ENCODE measurements around the gene ARID4B.

DNA sequence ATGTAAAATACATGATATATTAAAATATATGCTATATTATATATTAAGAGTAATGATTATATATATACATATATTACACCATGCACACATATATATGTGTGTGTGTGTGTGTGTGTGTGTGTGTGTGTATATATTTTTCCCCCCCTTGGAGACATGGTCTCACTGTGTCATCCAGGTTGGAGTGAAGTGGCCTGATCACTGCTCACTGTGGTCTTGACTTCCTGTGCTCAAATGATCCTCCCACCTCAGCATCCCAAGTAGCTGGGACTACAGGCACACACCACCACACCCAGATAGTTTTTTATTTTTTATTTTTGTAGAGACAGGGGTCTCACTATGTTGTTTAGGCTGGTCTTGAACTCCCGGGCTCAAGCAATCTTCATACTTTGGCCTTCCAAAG lies 112.5 kb downstream of the ARID4B start:
- no peak for TF ChIP-seq EP300 (conservative IDR thresholded peaks at IDR 0.05; ENCODE audit: poor library complexity, severe bottlenecking)
- TF ChIP-seq, protein P1, sequence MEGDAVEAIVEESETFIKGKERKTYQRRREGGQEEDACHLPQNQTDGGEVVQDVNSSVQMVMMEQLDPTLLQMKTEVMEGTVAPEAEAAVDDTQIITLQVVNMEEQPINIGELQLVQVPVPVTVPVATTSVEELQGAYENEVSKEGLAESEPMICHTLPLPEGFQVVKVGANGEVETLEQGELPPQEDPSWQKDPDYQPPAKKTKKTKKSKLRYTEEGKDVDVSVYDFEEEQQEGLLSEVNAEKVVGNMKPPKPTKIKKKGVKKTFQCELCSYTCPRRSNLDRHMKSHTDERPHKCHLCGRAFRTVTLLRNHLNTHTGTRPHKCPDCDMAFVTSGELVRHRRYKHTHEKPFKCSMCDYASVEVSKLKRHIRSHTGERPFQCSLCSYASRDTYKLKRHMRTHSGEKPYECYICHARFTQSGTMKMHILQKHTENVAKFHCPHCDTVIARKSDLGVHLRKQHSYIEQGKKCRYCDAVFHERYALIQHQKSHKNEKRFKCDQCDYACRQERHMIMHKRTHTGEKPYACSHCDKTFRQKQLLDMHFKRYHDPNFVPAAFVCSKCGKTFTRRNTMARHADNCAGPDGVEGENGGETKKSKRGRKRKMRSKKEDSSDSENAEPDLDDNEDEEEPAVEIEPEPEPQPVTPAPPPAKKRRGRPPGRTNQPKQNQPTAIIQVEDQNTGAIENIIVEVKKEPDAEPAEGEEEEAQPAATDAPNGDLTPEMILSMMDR (IDR thresholded peaks at IDR 0.05; ENCODE audit: poor library complexity, severe bottlenecking) = no peak

Measured in neural cell (in vitro differentiated cells).